Measurements from ENCODE around the gene RAPGEF2.
"Not testable (repeated sequence)": the region's sequence is repeated elsewhere in the genome, so short reads cannot be mapped to it uniquely, and the experiment has no call there.

Gene RAPGEF2, protein sequence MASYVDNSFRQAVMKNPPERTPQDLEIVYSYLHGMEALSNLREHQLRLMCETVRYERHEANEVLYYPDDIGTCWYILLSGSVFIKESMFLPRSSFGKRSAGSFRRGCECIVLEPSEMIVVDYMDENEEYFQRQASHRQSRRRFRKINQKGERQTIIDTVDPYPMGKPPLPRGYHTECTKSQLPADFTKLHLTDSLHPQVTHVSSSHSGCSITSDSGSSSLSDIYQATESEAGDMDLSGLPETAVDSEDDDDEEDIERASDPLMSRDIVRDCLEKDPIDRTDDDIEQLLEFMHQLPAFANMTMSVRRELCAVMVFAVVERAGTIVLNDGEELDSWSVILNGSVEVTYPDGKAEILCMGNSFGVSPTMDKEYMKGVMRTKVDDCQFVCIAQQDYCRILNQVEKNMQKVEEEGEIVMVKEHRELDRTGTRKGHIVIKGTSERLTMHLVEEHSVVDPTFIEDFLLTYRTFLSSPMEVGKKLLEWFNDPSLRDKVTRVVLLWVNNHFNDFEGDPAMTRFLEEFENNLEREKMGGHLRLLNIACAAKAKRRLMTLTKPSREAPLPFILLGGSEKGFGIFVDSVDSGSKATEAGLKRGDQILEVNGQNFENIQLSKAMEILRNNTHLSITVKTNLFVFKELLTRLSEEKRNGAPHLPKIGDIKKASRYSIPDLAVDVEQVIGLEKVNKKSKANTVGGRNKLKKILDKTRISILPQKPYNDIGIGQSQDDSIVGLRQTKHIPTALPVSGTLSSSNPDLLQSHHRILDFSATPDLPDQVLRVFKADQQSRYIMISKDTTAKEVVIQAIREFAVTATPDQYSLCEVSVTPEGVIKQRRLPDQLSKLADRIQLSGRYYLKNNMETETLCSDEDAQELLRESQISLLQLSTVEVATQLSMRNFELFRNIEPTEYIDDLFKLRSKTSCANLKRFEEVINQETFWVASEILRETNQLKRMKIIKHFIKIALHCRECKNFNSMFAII (N-terminal part only)

DNA sequence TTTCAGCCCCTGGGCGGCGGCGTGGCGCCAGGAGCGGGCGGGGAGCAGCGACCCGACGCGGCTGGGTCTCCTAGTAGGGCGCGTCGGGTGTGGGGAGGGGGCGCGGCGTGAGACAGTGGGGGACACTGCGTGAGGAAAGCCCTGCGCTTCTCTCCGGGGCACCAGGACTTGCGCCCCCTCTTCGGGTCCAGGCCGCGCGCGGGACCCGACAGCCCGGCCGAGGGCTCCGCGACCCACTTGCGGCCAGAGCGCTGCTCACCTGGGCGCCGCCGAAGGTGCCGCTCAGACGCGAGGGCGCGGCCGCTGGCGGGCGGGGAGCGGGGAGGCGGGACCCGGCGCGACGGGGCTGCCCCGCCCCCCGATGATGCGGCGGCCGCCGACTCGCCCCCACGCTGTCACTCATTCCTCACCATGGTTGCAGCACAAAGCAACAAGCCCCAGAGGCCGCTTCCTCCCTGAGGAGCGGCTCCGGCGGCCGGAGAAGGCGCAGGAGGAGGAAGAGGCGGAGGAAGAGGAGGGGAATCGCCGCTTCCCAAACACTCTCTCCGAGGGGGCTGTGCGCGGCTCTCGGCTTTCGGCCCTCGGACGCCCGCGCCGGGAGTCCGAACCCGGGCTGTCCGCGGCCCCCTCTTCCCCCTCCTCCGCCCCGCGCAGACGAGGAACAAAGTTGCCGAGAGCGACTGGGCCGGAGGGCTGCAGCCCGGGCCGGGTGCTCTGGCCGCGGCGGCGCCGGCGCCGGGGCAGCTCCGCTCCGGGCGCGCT, at the start of gene RAPGEF2:
RAPGEF2 (plus strand) TSS at position 458 of the 762 bp plus-strand sequence. CDS start 1,084 bp downstream, outside the sequence.
- peak; percentile 26 to 79 for DNase-seq

DNA sequence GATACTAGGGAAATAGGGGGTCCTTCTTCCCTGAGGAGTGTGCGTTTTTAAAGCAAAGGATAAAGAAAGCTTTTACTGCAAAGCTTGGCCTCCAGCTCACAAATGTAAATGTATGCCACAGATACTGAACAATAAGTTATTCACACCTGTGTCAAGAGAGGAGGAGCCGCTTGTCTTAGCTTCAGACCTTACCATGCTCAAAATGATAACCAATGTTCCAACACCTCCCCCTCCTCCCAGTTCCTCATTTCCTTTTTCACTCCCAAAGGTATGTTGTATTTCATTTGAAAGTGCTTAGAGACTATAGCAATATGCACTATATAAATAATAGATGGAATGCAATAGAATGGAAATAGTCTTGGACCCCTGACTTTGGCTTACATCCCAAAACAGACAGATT, 47.0 kb upstream of the RAPGEF2 start:
- no peak for DNase-seq

DNA sequence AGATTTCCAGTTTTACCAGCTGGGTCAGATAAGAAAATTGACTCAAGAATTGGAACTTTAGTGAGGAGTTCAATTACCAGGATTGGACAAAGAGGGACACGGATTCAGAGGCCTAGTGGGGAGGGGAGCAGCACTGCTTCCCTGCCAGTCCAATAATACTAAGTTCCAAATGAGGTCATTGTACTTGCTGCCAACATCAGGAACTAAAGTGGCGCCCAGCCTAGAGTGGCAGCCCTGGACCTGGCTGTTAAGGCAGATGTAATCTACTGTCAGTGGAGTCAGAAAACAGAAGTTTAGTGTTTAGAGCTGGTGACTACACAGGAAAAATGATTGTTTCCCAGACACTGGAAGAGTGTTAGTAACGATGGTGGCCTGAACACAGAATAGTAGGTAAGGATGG, 42.7 kb upstream of the RAPGEF2 start:
- DNase-seq = no peak

DNA sequence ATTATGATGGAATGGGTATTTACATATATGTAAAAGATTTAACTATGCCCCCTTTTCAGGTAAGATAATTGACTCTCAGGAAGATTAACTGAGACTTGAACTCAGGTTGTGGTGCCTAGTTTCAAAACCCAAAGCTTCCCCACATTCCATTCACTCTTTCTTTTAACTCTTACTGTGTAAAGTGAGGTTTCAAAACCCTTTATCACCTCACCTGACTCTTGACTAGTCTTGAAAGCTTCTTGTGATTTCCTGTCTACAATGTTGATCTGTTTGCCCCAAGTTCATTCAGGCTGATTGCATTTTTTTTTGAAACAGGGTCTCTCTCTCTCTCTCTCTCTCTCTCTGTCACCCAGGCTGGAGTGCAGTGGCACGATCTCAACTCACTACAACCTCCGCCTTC, 40.5 kb upstream of the RAPGEF2 start:
- DNase-seq = no peak

DNA sequence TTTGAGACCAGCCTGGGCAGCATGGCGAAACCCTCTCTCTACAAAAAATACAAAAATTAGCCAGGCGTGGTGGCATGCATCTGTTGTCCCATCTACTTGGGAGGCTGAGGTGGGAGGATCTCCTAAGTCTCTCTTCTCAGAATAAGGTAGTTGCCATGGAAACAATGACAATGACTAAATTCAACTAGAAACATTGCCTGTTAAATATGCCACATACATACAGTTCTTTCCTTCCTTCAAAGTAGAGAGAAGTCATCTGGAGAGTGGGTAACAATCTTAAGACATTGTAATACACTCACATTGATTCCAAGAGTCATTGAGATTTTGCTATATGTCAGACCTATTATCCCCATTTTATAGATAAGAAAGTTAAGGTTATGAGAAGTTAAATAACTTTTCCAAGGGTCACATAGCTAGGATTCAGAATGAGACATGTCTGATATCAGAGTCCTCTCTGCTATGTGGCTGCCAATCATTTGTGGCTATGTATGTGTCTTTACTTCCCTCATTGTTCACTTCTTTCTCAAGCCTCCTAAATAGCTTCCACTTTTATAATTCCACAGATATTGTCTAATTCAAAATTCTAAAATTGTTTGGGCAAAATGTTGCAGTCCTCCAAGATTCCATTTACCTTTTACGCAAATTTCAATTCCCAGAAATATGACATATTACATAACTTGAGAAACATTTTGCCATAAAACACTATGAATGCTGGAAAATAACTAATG, 37.2 kb upstream of the RAPGEF2 start:
- no peak for DNase-seq

DNA sequence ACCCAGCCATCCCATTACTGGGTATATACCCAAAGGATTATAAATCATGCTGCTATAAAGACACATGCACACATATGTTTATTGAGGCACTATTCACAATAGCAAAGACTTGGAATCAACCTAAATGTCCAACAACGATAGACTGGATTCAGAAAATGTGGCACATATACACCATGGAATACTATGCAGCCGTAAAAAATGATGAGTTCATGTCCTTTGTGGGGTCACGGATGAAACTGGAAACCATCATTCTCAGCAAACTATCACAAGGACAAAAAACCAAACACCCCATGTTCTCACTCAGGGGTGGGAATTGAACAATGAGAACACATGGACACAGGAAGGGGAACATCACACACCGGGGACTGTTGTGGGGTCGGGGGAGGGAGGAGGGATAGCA, 34.7 kb upstream of the RAPGEF2 start:
- not testable (repeated sequence) for DNase-seq

DNA sequence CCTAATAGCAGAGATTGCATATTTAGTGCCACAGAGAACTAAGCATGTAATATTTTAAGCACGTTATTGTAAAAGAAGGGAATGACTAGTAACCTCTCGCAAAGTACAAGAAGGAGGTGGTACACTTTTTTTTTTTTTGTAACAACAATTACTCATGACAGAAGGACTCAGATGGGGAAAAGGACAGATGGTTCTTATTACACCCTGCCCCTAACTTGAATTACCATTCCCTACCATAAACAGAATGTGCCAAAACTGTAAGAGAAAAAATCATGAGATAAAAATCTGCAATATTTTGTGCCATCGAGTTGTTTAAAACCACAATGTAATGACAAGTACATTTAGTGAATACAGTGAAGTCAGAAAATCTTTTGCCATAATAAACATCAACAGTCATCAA, 33.0 kb upstream of the RAPGEF2 start:
- peak in 1 of 2 experiments; percentile 11 for DNase-seq

DNA sequence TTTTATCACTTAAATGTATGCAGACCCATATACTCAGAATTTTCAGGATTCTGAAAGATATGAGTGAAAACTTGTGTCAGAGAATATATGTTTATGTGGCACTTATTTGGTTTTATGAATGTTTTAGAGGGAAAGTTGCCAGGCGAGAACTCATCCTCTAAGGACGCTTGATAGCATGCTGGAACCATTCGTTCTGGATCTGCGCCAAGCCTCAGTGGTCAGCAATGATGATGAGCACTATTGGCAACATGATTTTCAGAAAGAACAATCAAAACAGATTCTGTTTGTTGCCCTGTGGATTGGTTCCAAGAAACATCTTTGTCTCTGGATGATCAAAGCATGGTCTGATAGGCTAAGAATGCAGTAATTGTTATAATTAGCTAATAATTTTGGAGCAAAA, 32.1 kb upstream of the RAPGEF2 start:
- DNase-seq = no peak

DNA sequence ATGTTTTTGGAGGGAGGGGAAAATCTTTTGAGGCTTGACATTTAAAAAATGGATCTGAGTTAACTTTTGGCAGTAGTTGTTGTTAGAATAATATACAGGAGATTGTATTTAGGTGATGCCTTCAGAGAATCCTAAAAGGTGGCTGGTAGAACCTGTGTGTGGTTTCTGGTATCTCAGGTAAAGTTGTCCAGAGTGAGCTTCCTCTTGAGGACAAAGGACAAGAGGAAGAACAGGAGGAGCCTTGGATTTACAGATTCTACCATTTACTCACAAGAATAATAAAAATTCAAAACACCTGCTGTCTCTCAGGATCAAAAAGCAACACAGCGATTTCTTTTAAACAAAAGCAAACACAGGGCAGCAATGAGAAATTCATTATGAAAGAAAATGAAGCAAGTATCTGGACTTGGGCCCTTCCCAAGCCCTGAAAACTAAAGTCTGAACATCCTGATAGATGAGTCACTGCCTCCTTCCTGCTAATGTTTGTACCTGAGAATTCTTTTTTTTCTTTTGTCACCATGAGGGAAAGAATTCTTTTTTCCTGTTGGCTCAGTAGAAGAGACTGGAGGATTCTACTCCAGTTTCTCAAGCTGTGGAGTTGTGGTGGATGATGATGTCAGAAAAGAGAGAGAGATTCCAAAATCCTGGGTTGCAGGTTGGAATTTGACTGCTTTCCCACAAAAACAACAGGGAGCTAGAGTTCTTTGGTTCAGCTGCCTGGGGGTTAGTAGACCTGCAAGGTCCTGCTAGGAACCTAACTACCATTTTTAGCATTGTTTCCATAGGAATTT, 31.5 kb upstream of the RAPGEF2 start:
- DNase-seq = no peak

DNA sequence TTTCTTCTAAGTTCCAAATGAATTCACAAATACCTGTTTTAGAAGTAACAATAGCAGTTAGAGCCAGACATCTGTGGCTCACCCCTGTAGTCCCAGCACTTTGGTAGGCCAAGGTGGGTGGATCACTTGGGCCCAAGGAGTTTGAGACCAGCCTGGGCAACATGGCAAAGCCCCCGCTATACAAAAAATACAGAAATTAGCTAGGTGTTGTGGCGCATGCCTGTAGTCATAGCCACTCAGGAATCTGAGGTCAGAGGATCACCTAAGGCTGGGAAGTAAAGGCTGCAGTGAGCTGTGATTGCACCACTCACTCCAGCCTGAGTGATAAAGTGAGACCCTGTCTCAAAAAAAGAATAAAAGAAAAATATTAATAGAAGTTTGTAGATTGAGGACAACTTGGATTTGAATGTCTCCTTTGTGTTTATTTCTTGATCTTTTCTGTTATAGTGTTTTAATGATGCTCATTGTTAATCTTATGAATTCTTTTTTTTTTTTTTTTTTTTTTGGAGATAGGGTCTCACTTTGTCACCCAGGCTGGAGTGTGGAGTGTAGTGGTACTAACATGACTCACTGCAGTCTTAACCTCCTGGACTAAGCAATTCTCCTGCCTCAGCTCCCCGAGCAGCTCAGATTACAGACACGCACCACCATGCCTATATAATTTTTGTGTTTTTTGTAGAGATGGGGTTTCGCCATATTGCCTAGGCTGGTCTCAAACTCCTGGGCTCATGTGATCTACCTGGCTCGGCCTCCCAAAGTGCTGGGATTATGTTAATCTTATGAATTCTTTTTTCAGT, 30.7 kb upstream of the RAPGEF2 start:
- no peak for DNase-seq

DNA sequence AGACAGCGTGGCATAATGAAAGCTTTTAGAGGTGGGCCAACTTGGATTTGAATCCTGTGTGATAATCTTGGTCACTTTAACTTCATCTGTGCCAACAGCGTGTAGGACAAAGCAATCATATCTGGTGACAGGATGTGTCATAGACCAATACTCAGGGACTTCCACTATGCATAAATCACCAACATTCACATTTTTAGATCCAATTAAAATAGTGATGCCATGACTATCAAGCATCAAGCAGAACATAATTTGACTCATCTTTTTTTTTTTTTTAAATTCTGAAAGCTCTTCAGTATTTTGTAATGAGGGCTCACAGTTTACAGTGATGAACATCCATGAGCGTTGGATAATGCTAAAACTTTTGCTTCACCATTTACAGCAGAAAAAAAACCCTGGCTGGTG, 27.3 kb upstream of the RAPGEF2 start:
- DNase-seq = no peak

DNA sequence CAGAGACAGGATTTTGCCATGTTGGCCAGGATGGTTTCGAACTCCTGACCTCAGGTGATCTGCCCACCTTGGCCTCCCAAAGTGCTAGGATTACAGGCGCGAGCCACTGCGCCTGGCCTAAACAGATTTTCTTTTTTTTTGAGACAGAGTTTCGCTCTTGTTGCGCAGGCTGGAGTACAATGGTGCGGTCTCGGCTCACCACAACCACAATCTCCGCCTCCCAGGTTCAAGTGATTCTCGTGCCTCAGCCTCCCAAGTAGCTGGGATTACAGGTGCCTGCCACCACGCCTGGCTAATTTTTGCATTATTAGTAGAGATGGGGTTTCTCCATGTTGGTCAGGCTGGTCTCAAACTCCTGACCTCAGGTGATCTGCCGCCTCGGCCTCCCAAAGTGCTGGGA, 25.9 kb upstream of the RAPGEF2 start:
- not testable (repeated sequence) for DNase-seq

DNA sequence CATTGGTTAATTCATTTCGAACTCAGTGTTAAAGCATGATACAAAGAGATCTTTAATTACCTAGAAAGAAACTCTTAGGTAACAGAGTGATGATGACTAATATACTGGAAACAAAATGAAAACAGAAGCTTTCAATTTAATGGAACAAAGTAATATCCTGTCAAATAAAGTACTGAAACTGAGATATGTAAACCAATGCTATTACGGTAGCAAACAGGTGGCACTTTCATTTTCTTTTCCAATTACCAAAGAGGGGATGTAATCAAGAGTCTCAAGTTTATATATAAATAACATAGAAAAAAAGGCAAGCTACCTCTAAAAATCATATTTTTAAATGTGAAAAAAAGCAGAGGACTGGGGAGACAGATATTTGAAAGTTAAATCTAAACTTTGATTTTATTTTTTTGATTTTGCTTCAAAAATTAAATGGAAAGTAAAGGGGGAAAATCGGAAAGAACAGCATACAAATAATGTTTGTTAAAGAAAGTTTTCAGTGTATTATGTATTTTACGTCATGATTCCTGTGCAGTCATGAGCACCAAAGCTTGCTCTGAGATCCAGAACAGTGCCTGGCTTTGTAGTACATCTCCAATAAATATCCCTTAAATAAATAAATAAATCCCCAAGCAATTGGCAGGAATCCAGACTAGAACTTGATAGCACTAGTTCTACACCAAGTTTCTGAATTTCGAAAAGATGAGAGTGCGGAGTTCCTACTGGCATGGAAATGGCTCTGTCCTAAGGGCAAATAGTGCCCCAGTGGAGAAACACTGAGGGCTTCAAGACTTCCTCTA, 25.0 kb upstream of the RAPGEF2 start:
- no peak for DNase-seq

DNA sequence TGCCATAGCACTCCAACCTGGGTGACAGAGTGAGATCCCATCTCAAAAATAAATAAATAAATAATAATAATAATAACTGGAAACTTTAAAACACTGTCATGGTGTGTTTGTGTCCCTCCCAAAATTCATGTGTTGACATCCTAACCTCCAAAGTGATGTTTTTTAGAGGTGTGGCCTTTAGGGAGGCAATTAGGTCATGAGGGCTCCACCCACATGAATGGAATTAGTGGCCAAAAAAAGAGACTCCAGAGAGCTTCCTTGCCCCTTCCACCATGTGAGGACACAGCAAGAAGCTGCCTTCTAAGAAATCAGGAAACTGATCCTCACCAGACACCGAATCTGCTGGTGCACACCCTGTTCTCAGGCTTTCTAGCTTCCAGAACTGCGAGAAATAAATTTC, 23.8 kb upstream of the RAPGEF2 start:
- DNase-seq = no peak

DNA sequence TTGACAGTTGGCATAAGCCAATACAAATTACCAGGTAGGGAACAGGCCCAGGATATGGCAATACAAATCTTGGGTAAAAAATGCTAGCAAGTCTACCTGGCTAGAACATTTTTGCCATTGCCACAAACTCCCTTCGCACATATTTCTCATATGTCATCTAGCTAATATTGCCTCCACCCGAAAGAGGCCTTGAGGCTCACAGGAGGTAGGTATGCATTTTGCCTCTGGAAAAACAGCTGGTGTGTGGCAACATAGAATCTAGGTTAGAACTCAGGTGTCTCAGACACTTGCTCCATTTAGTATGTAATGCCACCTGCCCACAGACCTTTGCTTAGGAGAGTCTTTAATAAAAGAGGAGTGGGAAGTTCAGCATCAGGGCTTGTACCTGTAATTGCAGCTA, 16.3 kb upstream of the RAPGEF2 start:
- DNase-seq = no peak

DNA sequence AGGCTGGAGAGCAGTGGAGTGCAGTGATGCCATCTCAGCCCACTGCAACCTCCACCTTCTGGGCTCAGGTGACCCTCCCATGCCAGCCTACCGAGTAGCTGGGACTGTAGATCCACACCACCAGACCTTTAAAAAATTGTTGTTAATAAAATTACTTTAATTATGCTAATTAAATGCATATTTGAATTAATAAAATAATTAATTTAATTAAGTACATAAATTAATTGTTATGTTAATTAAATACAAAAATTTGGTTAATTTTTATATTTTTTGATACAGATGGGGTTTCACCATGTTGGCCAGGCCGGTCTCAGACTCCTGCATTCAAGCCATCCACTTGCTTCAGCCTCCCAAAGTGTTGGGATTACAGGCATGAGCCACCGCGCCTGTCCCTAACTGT, 12.6 kb upstream of the RAPGEF2 start:
- no peak for DNase-seq

DNA sequence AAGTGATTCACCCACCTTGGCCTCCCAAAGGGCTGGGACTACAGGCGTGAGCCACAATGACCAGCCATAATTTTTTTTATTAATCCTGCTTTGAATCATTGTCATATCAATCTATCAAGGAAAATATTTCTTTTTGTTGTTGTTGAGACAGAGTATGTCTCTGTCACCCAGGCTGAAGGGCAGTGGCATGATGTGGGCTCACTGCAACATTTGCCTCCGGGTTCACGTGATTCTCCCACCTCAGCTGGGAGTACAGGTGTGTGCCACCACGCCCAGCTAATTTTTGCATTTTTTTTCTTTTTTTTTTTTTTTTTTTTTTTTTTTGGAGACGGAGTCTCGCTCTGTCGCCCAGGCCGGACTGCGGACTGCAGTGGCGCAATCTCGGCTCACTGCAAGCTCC, 8.7 kb upstream of the RAPGEF2 start:
- DNase-seq = not testable (repeated sequence)

DNA sequence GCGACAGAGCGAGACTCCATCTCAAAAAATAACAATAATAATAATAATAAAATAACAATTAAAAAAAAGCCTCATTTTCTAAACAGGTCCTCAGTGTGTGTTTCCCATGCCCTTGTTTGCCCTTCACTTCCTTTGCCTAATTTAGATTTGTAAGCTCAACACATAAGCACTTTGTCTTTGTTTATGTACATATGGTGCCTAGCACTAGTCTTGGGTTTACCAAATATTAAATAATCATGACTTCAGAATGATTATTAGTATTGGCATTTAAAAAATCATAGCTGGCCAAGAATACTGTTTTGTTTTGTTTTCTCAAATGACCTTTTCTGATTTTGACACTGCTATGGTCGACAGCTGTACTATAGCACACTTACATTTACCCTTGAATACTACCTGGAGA, 6.4 kb upstream of the RAPGEF2 start:
- DNase-seq = no peak

DNA sequence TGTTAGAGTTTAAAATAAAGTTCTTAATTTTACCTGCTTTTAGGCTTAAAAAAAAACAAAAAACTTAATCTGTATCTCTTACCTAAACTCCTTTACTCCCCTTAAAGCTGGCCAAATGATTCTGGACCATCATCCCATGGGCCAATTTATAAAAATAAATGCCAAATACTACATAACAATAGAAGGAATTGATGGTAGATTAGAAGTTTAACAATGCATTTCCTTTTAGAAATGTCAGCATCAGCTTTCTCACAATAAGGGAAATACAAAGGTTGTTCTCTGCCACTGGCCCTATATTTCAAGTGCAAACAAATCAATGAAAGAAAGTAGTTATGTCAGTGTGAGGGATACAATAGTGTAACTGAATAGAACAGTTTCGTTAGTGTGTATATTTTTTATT, 5.7 kb upstream of the RAPGEF2 start:
- no peak for DNase-seq

DNA sequence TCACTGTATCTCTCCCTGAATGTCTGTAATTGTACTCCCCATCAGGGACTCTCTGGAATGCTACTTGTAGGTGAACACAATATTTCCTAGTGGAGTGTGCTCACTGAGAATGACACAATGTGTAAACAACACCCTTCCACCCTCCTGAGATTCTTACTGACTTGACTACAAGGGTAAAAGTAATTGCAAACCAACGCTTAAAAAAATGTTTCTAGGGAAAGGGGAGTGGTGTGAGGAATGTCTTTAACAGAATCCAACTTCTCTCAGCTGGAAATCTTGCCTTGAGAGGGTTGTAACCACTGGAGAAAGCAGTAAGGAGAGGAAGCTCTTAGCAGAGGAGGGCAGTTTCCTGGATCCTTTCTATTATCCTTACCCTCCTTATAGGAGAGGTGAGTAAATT, 5.1 kb upstream of the RAPGEF2 start:
- no peak for DNase-seq

Data from NCI-H524 (cell line).